ENCODE measurements around the gene SENP8. TPM values are rescaled to one million over a fixed set of nuclear protein-coding genes. Genes with fewer than 3 reads are reported as not detected.
"Not testable (repeated sequence)": the region's sequence is repeated elsewhere in the genome, so short reads cannot be mapped to it uniquely, and the experiment has no call there.

SENP8 gene
- 4.8 TPM for total RNA-seq

DNA sequence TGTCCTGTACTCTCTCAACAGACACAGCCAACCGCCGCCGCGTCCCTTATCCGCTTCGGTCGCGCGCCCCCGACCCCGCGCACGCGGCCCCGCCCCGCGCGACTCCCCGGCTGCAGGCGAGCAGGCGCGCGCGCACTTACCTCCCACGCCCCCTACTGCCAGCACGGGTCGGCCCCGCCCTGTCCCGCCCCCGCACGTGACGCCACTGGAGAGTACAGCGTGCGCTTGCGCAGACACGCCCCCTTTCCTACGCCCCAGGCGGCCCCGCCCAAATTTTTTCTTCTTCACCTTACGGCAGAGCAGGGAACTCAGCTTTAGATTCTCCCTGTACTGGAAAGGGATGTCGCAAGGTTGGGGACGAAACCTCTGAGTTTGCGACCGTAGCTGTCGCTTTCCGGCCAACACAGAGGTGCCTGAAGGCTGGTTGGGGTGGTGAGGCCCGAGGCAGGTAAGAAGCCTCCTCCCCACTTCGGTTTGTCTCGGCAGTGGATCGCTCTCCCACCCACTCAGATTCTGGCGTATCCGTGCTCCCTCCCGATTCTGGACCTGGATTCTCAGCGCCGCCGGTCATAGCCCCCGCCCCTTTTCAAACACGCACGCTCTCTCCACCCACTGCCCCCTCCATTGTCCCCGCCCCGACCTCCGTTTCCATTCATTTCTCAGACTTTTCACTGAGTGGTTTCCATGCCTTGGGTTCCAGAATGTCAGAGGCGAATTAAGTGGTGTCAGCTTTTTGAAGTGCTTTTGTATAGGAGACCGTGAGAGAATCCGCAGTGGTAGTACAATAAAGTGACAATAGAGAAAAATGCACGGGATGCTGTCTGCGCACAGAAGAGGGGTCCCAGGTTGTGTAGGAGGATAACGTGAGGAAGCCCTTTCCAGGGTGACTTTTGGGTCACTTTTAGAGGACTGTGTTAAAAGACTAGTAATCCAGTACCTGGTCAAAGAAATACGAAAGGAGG is at the start of gene SENP8, which contains the start of gene MYO9A:
Gene SENP8, plus strand, starts transcription at position 387 of the 962 bp plus-strand sequence. CDS start 21,221 bp downstream, outside the sequence.
Gene MYO9A, minus strand, starts transcription at position 134 of the 962 bp plus-strand sequence. CDS start 71,587 bp downstream, outside the sequence.
- DNase-seq (ENCODE audit: low spot score) = peak; percentile 98

DNA sequence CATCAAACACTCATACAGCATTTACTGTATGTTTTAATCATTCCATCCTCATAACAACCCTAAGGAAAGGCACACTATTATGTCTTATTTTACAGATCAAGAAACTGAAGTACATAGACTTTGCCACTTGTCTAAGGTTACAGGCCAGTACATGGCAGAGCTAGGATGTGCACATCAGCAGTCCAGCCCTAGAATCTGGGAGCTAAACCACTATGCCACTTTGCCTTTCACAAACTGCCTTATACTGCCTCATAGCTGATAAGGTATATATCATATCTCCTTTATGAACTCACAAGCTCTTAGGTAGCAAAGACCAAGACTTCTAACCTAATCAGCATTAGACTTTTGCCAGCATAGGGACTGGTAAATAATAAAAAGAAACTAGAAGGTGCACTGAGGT is 49.3 kb upstream of the SENP8 start:
- DNase-seq (ENCODE audit: low spot score) = no peak

DNA sequence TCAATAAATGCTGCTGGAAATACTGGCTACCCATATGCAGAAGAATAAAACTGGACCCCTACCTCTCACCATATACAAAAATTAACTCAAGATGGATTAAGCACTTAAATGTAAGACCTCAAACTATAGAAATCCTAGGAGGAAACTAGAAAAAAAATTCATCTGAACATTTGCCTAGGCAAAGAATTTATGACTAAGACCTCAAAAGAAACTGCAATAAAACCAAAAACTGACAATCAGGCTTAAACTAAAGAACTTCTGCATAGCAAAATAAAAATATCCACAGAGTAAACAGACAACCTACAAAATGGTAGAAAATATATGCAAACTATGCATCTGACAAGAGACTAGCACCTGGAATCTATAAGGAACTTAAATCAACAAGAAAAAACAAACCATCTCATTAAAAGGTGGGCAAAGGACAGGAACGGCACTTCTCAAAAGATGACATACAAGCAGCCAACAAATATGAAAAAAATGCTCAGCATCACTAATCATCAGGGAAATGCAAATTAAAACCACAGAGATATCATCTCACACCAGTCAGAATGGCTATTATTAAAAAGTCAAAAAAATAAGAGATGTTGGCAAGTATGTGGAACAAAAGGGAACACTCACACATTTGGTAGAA is 47.3 kb upstream of the SENP8 start:
- DNase-seq (ENCODE audit: low spot score) = no peak

DNA sequence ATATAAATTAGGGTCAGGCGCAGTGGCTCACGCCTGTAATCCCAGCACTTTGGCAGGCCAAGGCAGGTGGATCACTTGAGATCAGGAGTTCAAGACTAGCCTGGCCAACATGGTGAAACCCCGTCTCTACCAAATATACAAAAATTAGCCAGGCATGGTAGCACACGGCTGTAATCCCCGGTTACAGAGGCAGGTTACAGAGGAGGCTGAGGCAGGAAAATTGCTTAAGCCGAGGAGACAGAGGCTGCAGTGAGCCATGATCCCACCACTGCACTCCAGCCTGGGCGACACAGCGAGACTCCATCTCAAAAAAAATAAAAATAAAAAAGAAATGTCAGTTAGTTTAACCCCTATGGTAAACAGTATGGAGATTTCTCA is 46.8 kb upstream of the SENP8 start:
- DNase-seq (ENCODE audit: low spot score) = not testable (repeated sequence)

DNA sequence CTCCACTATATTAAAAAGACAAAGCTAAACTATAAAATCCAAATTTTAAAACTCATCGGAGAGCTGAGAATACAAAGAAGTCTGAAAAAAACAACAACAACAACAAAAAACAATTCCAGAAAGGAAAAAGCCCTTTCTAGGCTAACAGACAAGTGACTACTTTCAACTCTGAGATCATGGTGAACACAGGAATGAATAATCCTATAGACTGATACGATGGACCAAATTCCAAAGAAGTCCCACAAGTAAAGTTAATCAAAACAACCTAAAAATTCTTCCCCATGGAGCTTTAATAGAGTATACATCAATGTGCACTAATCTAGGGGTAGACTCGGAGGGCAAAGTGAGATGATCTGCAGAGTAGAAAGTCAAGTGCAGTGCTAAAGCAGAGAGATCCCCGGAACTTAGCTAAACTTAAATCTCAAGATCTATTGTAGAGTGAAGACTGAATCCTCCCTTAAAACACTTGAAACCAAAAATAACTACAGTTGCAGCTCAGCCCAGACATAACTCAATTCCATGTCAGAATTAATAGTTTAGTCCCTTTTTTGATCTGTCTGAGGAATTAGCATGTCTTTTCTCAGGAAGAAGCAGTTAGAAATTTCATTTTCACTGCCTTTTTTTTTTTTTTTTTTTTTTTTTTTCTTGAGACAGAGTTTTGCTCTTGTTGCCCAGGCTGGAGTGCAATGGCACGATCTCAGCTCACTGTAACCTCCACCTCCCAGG is 43.7 kb upstream of the SENP8 start:
- no peak for DNase-seq (ENCODE audit: low spot score)

DNA sequence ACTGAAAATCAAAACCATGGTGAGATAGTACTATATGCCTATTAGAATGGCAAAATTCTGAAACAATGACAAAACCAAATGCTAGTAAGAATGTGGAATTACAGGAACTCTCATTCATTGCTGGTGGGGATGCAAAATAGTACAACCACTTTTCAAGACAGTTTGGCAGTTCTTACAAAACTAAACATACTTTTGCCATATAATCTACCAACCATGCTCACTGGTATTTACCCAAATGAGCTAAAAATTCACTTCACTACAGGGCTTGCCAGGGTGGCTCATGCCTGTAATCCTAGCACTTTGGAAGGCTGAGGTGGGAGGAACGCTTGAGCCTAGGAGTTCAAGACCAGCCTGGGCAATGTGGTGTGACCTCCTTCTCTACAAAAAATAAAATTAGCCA is 40.3 kb upstream of the SENP8 start:
- no peak for DNase-seq (ENCODE audit: low spot score)

DNA sequence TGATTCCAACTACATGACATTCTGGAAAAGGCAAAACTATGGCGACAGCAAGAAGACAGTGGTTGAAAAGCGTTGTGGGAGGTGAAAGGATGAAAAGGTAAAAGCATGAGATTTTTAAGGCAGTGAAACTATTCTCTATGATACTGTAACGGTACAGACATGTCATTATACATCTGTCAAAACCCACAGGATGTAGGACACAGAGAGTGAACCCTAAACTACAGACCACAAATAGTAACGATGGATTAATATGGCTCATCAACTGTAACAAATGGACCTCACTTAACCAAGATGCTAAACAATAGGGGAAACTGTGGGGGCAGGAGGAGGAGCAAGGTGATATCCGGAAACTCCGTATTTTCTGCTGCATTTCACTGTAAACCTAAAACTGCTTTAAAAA is 39.3 kb upstream of the SENP8 start:
- DNase-seq (ENCODE audit: low spot score) = no peak

DNA sequence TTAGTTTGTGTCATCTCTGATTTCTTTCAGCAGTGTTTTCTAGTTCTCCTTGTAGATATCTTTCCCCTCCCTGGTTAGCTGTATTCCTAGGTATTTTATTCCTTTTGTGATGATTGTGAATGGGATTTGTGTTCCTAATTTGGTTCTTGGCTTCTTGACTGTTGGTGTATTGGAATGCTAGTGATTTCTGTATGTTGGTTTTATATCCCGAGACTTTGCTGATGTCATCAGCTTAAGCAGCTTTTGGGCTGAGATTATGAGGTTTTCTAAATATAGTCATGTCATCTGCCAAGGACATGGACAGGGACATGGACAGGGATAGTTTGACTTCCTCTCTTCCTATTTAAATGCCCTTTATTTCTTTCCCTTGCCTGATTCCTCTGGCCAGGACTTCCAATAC is 36.0 kb upstream of the SENP8 start:
- DNase-seq (ENCODE audit: low spot score) = no peak

DNA sequence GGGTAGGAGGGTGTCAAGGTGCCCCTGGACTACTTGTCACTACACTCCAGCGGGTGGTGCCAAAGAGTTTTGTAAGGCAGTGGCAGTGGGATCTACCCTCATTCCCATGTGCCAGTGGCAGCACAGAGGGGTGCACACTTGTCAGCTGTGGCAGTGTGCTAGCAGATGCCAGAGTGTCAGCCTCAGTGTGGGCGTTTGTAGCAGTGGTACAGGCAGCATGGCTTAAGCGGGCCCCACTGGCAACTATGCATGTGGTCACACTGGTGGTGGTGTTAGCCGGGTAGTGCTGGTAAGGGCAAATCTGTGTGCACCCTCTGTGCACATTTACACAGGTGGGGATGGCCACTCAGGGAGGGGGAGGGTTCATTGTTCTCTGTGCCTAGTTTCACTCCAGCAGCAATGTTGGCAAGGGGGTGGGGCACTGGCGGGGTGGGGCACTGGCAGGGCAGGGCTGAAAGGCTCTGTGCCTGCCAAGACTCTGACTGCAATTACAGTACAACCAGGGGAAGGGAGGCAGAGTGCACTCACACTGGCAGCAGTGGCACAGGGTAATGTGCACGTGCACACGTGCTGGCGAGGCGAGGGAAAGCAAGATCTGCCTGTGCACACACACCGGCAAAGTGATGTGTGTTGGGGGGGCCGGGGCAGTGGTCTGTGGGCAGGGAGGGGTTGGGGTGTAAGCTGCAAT is 32.0 kb upstream of the SENP8 start:
- DNase-seq (ENCODE audit: low spot score) = peak; percentile 38

DNA sequence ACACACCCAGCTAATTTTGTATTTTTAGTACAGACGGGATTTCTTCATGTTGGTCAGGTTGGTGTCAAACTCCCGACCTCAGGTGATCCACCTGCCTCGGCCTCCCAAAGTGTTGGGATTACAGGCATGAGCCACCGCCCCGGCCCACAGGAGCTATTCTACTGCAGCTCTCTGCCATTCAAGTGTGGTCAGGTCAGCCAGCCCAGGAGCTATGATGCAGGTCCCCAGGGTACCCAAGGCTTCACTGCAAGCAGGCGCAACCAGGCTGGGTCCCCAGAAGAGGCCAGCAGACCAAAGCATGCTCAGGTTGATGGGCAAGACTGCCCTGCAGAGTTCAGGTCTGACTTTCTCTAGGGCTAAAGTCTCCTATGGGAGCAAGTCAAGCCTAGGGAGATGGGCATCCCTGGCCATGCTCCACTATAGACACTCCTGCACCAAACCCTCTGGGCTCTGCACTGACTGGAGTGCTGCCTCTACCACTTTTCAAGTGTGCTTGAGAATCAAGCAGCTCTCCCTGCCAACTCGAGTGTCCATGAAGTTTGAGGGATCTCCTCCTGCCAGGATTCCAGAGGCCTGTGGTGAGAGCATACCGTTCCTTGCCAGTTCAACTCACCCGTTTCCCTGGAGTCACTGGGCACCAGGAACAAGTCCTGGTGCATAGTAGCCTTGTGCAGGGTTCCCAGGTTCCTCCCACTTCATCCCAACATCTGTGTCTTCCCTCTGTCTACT is 31.1 kb upstream of the SENP8 start:
- no peak for DNase-seq (ENCODE audit: low spot score)

DNA sequence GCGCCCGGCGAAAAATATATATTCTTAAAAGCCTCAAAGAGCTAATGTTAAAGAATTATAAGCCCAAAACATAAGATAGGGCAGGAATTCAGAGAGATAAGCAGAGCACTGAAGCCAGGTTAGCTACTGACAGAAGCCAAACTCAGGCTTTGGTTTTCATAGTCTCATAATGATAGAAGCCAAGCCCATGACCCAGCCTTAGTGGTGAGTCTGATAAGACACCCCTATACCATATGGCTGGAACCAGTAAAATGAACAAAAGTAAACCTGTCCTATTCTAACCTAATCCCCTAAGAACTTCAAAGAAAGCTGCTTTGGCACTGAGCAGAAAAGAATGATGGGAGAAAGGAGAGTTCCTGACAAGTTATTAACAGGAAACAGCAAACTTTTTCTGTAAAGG is 26.2 kb upstream of the SENP8 start:
- DNase-seq (ENCODE audit: low spot score) = no peak

DNA sequence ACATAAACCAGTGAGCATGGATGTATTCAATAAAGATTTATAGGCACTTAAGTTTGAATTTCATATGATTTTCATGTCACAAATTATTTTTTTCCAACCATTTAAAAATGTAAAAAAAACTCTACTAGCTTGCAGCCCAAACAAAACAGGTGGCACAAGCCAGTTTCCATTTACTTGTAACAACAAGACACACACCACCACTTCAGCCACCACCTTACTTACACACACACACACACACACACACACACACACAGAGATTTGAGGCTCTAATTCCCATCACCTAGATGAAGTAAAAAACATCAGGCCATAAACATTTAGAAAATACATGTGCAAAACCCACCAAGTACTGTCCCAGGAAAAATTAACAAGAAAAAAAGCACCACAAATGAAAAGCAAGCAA is 25.5 kb upstream of the SENP8 start:
- DNase-seq (ENCODE audit: low spot score) = no peak

DNA sequence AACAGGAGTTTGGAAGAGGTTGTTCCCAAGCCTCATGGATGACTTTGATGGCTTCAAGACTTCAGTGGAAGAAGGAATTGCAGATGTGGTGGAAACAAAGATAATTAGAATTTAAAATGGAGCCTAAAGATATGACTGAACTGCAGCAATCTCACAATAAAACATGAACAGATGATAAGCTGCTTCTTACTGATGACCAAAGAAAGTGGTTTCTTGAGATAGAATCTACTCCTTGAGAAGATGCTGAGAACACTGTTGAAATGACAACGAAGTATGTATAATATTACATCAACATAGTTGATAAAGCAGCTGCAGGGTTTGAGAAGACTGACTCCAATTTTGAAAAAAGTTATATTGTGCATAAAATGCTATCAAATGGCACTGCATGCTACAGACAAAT is 21.4 kb upstream of the SENP8 start:
- no peak for DNase-seq (ENCODE audit: low spot score)

DNA sequence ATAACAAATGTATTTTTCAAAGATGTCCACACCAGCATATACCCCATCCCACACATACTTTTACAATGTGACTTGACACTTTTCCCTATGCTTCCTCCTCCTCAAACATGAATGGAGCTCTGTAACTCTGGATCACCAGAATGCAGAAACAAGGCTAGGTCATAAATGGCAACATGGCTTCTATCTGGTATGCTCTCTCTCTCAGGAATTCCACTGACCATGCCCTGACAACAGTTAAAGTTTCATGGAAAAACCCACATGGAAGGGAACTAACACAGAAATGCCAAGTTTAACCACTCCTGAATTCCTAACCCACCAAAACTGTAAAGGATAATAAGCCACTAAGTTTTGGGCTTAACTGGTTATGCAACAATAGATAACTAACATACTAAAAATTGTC is 20.2 kb upstream of the SENP8 start:
- DNase-seq (ENCODE audit: low spot score) = no peak

DNA sequence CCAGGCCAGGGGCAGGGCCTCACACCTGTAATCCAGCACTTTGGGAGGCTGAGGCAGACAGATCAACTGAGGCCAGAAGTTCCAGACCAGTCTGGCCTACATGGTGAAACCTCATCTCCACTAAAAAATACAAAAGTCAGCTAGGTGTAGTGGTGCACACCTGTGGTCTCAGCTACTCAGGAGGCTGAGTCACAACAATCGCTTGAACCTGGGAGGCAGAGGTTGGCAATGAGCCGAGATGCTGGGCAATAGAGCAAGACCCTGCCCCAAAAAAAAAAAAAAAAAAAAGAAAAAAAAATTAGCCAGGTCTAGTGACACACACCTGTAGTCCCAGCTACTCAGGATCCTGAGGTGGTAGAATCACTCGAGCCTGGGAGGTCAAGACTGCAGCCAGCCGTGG is 19.0 kb upstream of the SENP8 start:
- DNase-seq (ENCODE audit: low spot score) = no peak

DNA sequence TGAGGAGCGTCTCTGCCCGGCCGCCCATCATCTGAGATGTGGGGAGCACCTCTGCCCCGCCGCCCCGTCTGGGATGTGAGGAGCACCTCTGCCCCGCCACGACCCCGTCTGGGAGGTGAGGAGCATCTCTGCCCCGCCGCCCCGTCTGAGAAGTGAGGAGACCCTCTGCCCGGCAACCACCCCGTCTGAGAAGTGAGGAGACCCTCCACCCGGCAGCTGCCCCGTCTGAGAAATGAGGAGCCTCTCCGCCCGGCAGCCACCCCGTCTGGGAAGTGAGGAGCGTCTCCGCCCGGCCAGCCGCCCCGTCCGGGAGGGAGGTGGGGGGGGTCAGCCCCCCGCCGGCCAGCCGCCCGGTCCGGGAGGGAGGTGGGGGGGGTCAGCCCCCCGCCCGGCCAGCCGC is 17.7 kb upstream of the SENP8 start:
- not testable (repeated sequence) for DNase-seq (ENCODE audit: low spot score)

DNA sequence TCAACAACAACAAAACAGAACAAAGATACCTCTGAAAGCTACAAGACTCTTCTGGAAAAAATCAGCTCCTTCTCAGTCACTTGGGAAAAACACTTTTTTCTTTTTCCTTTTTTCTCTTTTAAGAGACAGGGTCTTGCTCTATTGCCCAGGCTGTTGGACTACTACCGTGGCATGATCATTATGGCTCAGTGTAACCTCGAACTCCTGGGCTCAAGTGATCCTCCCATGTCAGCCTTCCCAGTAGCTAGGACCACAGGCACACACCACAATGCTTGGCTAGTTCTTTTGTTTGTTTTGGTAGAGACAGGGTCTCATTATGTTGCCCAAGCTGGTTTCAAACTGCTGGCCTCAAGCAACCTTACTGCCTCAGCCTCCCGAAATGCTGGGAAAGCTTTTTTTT is 13.1 kb upstream of the SENP8 start:
- no peak for DNase-seq (ENCODE audit: low spot score)

DNA sequence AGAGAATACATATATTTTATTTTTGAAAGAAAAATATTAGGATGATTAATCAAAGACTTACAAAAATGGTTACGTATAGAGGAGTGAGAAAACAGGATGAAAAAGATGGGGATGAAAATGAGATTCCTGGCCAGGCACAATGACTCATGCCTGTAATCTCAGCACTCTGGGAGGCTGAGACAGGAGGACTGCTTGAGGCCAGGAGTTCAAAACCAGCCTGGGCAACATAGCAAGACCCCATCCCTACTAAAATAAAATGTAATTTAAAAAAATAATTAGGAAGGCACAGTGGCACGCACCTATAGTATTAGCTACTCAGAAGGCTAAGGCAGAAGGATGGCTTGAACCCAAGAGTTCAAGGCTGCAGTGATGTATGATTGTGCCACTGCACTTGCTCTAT is 12.1 kb upstream of the SENP8 start:
- no peak for DNase-seq (ENCODE audit: low spot score)

DNA sequence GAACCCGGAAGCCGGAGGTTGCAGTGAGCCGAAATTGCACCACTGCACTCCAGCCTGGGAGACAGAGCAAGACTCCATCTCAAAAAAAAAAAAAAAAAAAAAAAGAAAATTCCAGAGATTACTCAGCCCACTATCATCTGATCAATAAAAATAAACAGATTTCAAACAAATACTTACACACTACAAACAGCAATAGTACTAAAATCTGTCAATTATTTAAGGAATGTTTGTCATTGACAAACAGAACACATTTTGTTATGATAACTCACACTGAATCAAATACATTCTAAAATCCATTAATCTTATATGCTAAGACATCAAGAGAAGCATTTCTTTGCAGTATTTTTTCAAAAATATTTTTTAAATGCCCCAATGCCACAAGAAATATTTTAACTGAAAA is 7.8 kb upstream of the SENP8 start:
- no peak for DNase-seq (ENCODE audit: low spot score)

DNA sequence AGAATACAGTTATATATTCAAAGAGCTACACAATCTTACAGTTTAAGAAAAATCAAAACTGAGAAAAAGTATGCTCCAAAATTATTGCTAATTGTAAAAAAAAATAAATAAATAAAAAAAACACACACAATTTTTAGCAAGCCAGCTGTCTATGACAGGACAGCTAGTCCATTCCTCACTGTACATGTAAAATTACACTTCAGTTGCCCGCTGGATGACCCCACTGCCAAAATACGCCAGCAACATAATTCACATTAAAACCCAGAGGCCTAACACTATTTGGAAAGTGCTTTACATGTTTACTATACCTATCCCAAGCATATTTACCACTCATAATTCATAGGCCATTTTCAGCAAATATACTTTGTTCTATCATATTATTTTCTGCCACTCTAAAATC is 6.1 kb upstream of the SENP8 start:
- DNase-seq (ENCODE audit: low spot score) = no peak

DNA sequence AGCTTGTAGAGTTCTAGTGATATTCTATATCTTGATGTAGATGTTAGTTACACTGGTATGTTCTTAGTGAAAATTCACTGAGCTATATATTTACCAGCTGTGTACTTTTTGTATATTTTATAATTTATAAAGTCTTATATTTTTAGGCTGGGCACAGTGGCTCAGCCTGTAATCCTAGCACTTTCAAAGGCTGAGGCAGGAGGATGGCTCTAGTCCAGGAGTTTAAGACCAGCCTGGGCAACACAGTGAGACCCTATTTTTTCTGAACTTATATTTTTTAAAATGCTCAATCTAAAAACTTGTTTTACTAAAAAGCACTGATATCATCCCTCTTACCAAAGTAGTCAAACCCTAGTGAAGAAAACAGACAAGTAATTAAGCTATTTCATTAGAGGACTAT is 5.4 kb upstream of the SENP8 start:
- no peak for DNase-seq (ENCODE audit: low spot score)

Measured in mucosa of gallbladder (tissue), 1 donor.